Ovary (tissue), 9 donors: ENCODE measurements around the gene RAC2. TPM values are rescaled to one million over a fixed set of nuclear protein-coding genes. Genes with fewer than 3 reads are reported as not detected.
A peak's percentile ranks its signal among the peaks of the same experiment; 100 is the strongest.

ENCODE experiments used
- DNase-seq, 5 donors: peaks; one replicate each; pipeline ENCODE4 v3.0.0-alpha.2; 2019 to 2020
- H3K27ac ChIP-seq, 2 donors: fragments of 200-600 bp; one replicate each; pipeline versions ENCODE4 v1.5.1 to v1.8.0; 2019 to 2022
- H3K27me3 ChIP-seq: fragments of 200-600 bp; one replicate; pipeline ENCODE4 v1.8.0; 2022
- H3K36me3 ChIP-seq: fragments of 200-600 bp; sonication (generic); one replicate; pipeline ENCODE4 v1.5.1; 2019
- H3K4me1 ChIP-seq: one replicate; pipeline ENCODE4 v1.8.1; 2013; ENCODE audit warnings: mild to moderate bottlenecking, moderate library complexity; ENCODE audit not compliant: insufficient read depth
- H3K4me3 ChIP-seq: fragments of 200-600 bp; sonication (generic); one replicate; pipeline ENCODE4 v1.5.1; 2017
- H3K9me3 ChIP-seq, 2 donors: fragments of 200-600 bp in 1 of 2; sonication (generic) in 1 of 2; one replicate each; pipeline versions ENCODE4 v1.5.1 to v1.8.1; 2013 to 2019; ENCODE audit warnings: mild to moderate bottlenecking in 1 of 2, moderate library complexity in 1 of 2
- CTCF ChIP-seq, 3 donors: fragments of 450-650 bp in 2 of 3; fragments of 200-600 bp in 1 of 3; IDR thresholded peaks; one replicate each; pipeline versions ENCODE4 v1.5.1 to v1.8.0; 2016 to 2022; ENCODE audit warnings: antibody characterized with exemption in 3 of 3, mild to moderate bottlenecking in 1 of 3
- EP300 ChIP-seq: sonication (generic); formaldehyde crosslinking; IDR thresholded peaks from one replicate; pipeline ENCODE4 v1.6.1; 2017; ENCODE audit warnings: antibody characterized with exemption
- POLR2A ChIP-seq: fragments of 450-650 bp; IDR thresholded peaks from one replicate; pipeline ENCODE4 v1.6.1; 2017; ENCODE audit warnings: antibody characterized with exemption, mild to moderate bottlenecking, moderate library complexity
- WGBS, 3 donors: extraction: QIAGEN DNeasy Blood & Tissue Kit in 1 of 3; methylation state at CpG; one replicate each; pipeline versions ENCODE4 v1.1.5 to v1.1.7; 2013 to 2017; 5-methylcytosine and 5-hydroxymethylcytosine counted together
- intact Hi-C, 4 donors: fragments of 100-400 bp; cut with DNase I; formaldehyde crosslinking; loops; one replicate each; pipeline versions ENCODE4 v1.11.0 to v1.15.1; 2022 to 2023
- polyA plus RNA-seq, 2 donors: library from polyadenylated mRNA; stranded (reverse); fragments of 200-250 nt in 1 of 2; fragments of 350-450 nt in 1 of 2; fragmentation: Illumina TruSeq in 1 of 2; extraction: RNeasy Lipid Tissue Mini Kit (QIAGEN cat#74804) in 1 of 2; gene quantifications; one replicate each; pipeline ENCODE4 v1.2.3, GENCODE V29; 2013 to 2014
- total RNA-seq, 7 donors: library from RNA; depleted of rRNA in 2 of 7; stranded (reverse); fragments of >200 nt in 2 of 7; fragmentation: NEBNext Ultra II Directional in 3 of 7; extraction: Animal tissue kit (Norgen Biotek cat#: 25700) in 3 of 7; gene quantifications; one replicate each; pipeline versions ENCODE4 v1.1.0 to v1.2.4, GENCODE V29; 2016 to 2023
- donor health status: DM: no; HTN: no; CAD: no; lungs with moderate emphysema.
- donor health status: DM: no; HTN: no; CAD: no.
- donor health status: Bipolar disorder and iron deficiency.
- donor health status: DM: yes; HTN: yes; CAD: no.
- donor health status: DM: no; HTN: no; CAD: no.
- donor health status: DM: yes; HTN: yes; CAD: no.

RAC2 gene
- total and polyA plus RNA-seq, 9 donors = 2.3 to 18.4 (median 6.0) TPM

- no peaks in the 10 kb centered on the region for H3K4me1 ChIP-seq
- no peaks in the 10 kb centered on the region for H3K27me3 ChIP-seq
- DNase-seq = peak; percentile 28 to 52 (median 35)
- no peak overlapping the region for H3K27ac ChIP-seq
- intact Hi-C loops = no loop called here
- no peak for TF ChIP-seq POLR2A
- TF ChIP-seq CTCF (IDR thresholded peaks at IDR 0.05) = peak in 2 of 3 donors; percentile 23 to 48
- no peak for TF ChIP-seq EP300
- H3K4me3 ChIP-seq = no peak overlapping the region
- peaks cover 0 to 9% of the 10 kb centered on the region in 2 donors for H3K9me3 ChIP-seq
- H3K36me3 ChIP-seq = no peaks in the 10 kb centered on the region
- WGBS, 3 donors = 22 to 23% (median 22%) methylated on average over 14 of the region's 14 CpGs
Measured at GRCh38 chr22:37260901-37261336, 16.9 kb upstream of the RAC2 start.

GRCh38 chr22:37260155-37260795, 16.2 kb upstream of the RAC2 start:
- peaks cover 0 to 9% of the 10 kb centered on the region in 2 donors for H3K9me3 ChIP-seq
- no peaks in the 10 kb centered on the region for H3K27me3 ChIP-seq
- no peaks in the 10 kb centered on the region for H3K36me3 ChIP-seq
- intact Hi-C loops = no loop called here
- 42 to 58% (median 53%) methylated on average over 15 of the region's 15 CpGs for WGBS, 3 donors
- H3K4me3 ChIP-seq = no peak overlapping the region
- H3K4me1 ChIP-seq = no peaks in the 10 kb centered on the region
- peak in 1 of 5 donors; percentile 2 for DNase-seq
- H3K27ac ChIP-seq = no peak overlapping the region
- TF ChIP-seq POLR2A (no peak), EP300 (no peak), CTCF (IDR thresholded peaks at IDR 0.05) (no peak)

GRCh38 chr22:37259540-37260029, 15.5 kb upstream of the RAC2 start:
- intact Hi-C loops = loop anchor here in 1 of 4 donors (10.0 kb wide), 1 partner anchor 95 kb away; no protein-coding TSS in a partner anchor
- WGBS, 3 donors = 5 to 7% (median 5%) methylated on average over 23 of the region's 23 CpGs

More at GRCh38 chr22:37259540-37260029, 15.5 kb upstream of the RAC2 start:
- no peaks in the 10 kb centered on the region for H3K36me3 ChIP-seq
- DNase-seq = peak in 1 of 5 donors; percentile 4
- H3K4me3 ChIP-seq = no peak overlapping the region
- TF ChIP-seq POLR2A (no peak), CTCF (IDR thresholded peaks at IDR 0.05) (no peak), EP300 (no peak)
- H3K27ac ChIP-seq = no peak overlapping the region
- H3K4me1 ChIP-seq = no peaks in the 10 kb centered on the region
- H3K27me3 ChIP-seq = no peaks in the 10 kb centered on the region
- peaks cover 0 to 9% of the 10 kb centered on the region in 2 donors for H3K9me3 ChIP-seq
